HG03354 (cell line): ENCODE data around the gene FOSB.
A peak's percentile ranks its signal among the peaks of the same experiment; 100 is the strongest.

Source experiments
- ATAC-seq: cut with Tn5 transposase; IDR thresholded peaks from one replicate; pipeline ENCODE4 v1.9.1; 2021; ENCODE audit warnings: mild to moderate bottlenecking; ENCODE audit not compliant: unreplicated experiment, poor library complexity, severe bottlenecking

Gene FOSB

DNA sequence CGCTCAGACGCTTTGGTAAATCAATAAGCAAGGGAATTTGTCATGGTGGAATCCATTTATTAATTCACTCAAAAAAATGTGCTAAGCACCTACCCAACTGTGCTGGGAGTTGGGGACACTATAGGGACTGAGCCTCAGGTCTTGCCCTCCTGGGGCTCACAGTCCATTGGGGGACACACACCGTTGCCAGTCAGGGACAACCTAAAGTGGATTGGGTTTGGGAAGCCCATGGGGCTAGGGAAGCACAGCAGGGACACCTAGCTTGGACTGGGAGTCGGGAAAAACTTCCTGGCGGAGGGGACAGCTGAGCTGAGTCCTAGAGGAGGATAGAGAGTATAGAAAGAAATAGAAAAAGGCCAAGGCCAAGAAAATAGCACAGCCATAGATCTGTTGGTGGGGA lies 8.5 kb downstream of the FOSB start:
- no peak for ATAC-seq

DNA sequence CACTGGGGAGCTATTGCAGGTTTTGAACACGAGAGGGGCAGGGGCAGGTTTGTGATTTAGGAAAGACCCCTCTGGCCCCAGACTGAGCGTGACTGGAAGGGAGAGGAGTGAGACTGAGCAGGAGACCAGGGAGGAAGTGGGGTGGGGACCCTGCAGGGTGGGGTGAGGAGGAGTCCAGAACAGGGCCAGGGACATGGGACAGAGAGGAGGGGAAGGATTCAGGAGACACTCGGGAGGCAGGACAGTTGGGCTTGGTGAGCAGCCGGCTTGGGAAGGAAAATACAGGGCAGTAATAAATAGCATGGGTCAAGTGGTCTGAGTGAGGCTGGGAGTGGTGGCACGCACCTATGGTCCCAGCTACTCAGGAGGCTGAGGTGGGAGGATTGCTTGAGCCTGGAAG lies 9.4 kb downstream of the FOSB start:
- no peak for ATAC-seq

DNA sequence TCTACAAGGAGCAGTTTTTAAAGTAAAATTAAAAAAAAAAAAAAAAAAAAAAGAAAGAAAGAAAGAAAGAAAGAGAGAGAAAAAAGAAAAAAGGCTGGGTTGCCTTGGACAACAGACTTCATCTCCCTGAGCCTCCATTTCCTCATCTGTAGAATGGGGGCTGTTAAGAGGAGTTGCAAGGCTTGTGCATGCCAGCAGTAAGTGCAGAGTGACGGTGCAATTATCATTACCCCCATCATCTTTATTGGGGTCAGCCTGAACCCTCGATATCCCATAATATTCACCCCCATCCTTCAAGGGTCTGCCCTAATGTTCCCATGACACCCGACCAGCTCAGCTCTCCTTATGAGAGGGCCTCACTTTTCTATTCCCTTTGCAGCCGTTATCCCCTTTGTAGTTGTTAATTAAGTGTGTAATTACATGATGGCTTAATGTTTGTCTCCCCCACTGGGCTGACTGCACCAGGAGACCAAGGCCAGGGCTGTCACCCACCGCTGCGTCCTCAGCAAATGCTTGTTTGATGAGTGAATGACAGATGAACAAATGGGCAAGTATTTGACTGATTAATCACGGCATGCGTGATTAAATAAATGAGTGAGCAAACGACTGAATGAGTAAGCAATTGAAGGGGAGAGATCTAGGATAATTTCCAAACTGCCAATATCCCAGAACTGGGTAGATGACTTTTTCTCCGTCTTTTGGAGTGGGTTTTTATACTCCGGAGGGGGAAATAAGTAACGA lies 10.1 kb downstream of the FOSB start:
- ATAC-seq: no peak

DNA sequence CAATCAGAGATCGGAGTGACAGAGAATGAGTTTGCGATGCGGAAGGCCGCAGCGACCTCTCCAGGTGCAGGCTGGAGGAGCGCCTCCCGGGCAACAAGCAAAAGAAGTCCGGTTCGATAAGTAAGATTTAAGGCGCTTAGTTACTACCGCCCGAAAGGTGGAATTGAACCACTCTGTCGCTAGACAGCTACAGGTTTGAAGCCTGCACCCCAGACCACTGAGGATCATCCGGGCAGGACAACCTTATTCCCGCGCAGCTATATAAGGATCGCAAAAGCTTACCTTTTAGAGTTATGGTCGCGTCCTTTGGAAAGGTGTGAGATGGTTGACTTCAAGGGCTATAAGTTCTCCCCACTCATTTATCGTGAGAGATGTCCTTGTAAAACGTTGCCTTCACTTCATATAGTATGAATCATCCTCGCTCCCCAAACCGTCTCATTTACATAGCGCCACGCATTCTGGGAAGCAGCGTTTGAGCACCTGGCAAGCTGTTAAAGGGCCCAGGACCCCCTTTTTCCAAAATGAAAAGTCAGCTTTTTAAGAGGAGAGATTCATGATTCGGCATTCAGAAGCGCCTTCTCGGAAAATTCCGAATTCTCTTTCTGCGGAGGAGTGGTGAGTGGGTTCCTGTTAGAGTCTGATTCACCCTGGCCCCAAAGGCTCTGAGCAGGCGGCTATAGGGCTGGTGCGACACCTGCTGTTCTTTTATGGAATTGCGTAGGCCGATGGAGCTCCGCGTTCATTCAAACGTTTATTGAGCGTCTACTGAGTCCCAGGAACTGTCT lies 10.8 kb downstream of the FOSB start:
- ATAC-seq: peak; percentile 73

DNA sequence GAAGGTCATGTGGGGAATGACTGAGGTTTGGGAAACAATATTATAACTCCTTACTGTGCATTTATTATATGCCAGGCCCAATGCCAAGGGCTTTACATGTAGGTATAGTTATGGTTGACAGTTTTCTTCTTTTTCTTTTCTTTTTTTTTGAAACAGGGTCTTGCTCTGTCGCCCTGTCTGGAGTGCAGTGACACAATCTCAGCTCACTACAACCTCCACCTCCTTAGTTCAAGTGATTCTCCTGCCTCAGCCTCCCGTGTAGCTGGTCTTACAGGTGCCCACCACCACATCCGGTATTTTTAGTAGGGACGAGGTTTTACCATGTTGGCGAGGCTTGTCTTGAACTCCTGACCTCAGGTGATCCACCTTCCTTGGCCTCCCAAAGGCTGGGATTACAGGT lies 15.2 kb downstream of the FOSB start:
- no peak for ATAC-seq

DNA sequence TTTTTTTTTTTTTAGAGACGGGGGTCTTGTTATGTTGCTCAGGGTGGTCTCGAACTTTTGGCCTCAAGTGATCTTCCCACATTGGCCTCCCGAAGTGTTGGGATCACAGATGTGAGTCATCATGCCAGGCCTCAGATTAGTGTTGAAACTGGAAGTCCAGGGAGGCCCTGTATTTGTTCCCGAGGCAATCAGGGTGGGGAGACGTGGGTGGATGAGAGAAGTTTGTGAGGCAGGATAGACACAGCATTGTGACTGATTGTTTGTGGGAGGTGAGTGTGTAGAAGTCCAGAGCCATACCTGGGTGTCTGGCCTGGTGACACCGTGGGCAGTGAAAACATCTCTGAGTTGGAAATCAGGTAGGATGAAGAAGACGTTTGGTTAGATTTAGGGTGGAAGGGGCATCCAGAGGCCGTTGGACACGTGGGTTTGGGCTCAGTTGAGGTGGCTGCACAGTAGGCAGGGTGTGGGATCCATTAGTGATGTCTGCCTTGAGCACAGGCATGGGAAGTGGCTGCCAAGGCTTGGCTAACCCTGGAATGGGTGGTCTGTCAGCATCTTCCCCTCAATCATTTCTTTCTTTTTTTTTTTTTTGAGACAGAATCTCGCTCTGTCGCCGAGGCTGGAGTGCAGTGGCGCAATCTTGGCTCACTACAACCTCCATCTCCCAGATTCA lies 16.6 kb downstream of the FOSB start:
- no peak for ATAC-seq

DNA sequence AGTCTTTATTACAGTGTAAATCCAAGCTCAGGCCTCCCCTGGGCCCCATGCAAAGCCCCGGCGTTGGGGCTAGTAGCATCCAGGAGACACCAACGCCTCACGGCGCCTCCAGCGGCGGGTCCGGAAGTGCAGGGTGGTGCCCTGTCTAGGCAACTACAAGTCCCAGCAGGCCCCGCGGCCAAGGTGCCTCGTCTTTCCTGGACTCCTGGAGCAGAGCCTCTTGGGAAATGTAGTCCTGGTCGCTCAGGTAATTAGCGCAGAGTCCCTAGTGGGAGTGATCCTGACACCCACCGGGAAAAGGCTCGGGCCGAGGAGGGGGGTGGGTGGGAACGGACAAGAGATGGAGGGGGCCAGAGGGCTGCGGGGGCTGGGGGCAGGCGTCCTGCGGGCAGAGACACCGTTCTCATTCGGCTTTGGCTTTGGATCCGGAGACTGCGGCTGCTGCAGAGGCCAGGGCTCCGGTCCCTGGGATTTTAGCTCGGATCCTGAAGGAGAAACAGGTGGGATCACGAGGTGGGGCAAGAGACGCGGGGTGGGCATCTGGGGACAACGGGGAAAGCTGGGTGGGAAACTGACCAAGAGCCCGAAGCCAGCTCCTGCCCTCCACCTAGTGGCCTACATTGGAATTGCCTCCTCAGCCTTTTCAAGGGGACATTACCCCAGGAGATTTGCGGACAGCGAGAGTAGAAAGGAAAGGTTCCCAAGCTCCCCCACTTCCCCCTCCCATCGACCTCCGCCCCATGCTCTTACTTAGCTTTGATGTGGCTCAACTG lies 17.7 kb downstream of the FOSB start:
- ATAC-seq: peak; percentile 94

DNA sequence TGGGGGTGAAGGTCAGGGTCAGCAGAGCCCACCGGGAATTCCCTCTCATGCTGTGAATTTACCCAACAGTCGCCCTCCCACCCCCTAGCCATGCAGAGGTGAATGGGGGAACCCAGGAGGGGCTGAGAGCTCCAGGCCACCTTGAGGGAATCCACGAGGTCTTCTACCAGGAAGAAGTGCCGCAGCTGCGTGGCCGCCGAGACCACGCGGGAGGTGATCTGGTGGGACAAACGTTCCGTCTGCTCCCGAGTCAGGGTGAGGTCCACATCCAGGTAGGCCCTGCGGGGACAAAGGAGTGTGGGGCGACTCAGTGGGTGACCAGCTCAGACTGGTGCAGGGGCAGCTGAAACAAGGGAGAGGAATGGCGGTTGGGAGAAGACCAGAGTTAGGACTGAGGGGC lies 20.9 kb downstream of the FOSB start:
- ATAC-seq: no peak

DNA sequence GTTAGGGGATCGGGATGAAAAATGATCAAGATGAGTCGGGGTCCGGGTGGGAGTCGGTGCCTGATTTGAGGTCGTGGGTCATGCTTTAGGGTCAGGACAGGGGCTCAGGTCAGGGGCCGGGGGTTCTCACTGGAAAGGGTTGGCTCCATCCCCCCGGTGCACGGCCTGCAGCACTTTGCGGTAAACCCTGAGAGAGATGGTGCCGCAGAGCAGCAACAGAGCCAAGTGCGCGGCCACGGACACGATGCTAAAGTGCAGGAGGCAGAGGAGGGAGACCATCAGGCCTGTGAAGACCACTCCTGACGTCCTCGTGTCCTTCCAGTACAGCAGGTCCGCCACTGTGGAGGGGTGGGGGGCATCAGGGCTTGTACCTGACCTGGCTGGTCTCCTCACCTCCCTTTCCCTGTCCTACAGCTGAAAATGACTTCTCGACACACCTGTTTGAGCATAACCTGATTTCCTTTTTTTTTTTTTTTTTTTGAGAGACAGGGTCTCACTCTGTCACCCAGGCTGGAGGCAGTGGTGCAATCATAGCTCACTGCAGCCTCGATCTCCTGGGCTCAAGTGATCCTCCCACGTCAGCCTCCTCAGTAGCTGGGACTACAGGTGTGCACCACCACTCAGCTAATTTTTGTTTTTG lies 21.5 kb downstream of the FOSB start:
- ATAC-seq: no peak

DNA sequence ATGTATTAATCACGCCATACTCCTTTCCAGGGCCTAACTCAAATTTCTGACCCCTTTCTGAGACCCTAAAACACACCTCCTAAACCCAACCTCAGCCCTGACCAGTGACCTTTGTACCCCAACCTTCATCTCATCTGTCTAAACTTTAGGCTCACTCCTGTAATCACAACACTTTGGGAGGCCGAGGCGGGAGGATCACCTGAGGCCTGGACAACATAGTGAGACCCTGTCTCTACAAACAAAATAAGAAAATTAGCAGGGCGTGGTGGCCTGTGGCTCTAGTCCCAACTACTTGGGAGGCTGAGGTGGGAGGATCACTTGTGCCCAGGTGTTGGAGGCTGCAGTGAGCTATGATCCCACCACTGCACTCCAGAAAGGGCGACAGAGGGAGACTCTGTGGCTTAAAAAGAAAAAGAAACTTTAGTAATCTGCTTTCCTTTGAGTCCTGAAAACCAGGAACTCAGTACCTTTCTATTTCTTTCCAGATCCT lies 24.4 kb downstream of the FOSB start:
- ATAC-seq: no peak

DNA sequence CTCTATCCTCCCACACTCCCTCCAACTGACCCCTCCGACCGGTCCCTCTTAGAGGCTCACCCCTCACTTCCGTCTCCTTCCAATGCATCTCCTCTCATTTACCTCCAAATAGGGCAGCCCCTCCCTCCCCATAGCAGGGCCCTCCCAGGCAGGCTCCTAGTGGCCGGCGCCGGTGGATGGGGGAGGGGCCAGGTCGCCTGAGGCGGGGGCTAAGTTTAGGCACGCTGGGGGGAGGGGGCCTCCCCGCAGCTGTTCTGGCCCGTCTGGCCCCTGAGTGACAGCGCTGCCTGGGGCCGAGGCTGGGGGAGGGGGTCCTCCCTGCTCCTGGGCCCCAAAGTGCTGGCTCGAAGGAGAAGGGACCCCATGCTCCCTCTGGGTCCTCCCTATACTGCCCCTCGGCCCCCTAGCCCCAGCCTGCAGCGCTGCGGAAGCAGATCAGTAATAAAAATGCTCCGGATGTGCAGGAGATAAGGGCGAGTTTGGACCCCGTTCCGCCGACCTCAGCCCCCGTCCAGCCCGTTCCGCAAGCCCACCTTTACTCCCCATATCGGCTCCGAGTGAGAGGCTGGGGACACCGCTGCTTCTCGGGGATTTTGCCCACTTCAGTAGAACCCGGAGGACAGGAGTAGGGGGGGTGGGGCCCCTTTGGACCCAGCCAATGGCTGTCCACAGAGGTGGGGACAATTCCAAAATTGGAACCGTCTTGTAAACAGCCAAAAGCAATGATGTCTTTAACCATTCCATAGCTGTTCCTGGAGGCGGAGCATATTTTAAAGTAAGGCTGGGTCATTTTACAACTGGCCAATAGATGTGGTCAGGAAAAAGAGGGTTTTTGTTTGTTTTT lies 25.1 kb downstream of the FOSB start:
- no peak for ATAC-seq

DNA sequence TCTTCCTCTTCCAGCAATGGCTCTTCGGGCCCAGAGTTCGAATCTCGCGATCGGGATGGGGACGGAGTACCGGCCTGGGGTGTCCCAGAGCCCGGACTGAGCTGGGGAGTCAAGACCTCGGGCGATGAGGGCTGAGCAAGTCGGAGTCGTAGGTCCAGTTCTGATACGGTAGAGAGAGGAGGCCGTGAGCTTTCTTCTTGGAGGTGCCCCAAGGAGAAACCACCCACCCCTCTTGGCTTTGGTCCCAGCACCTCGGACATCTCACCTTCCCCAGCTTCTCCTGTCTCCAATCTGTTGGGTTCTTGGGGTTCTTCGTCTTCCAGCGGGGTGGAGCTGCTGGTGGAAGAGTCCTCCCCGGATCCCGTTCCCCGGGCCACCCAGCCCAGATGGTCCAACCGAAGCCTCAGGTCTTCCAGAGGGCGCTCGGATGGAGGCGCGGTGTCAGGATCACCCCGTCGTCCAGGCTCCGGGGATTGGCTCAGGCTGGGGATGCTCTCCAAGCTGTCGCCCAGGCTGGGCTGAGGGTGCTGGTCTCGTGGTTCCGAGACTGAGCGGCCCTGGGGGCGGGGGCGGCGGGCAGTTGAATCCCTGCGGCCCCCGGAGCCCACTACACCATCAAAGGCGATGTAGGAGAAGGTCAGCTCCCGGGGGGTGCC lies 26.6 kb downstream of the FOSB start:
- ATAC-seq: no peak

DNA sequence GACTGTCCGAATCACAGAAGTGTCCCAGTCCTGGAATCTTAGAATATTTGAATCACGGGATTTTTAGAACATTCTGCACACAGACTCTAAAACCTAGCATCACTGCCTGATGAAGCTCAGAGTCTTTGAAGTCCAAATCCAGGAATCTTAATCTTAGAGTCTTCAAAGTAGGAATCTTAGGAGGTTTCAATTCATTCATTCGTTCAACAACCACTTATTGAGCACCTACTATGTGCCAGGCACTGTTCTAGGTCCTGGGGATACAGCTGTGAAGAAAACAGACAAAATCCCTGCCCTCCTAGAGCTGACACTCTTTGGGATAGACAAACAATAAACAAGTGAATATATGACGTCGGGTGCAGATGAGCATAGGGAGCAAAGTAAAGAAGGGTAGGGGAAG lies 27.4 kb downstream of the FOSB start:
- no peak for ATAC-seq

DNA sequence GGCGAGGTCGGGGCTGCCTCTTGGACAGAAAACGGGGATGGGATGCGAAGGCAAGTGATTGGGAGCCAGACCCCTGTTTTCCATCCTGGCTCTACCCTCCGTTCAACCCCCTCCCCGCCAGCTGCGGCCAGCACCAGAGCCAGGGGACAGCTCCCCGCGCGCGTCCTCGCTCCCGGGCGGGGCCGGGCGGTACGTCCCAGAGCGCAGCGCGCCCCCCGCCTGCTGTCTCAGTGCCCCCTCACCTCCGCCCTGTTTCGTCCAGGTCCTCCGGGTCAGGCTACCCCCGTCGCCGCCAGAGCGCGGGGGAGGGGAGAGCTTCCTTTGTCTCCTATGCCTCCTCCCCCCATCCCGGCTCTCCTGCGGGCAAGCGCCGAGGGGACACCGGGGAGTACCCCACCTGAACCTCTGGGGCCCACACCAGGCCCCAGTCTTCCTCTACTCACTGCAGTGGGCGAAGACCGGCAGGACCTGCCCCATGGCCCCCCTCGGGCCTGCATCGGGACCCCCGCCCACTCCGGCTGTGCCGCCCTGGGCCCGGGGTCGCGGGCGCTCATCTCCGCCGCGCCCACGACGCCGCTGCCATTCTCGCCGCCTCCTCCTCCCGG lies 28.7 kb downstream of the FOSB start:
- peak; percentile 18 for ATAC-seq

DNA sequence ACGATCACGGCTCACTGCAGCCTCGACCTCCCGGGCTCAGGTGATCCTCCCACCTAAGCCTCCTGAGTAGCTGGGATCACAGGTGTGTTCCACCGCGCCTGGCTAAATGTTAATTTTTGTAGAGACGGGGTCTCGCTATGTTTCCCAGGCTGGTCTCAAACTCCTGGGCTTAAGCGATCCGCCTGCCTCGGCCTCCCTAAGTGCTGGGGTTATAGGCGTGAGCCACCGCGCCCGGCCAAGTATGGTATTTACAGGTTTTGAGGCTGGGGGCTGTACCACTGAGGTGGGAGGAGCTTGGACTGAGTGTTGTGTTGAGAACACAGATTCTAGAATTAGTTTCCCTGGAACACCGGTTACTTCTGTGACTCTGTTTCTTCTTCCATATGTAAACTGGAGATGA lies 30.0 kb downstream of the FOSB start:
- no peak for ATAC-seq

DNA sequence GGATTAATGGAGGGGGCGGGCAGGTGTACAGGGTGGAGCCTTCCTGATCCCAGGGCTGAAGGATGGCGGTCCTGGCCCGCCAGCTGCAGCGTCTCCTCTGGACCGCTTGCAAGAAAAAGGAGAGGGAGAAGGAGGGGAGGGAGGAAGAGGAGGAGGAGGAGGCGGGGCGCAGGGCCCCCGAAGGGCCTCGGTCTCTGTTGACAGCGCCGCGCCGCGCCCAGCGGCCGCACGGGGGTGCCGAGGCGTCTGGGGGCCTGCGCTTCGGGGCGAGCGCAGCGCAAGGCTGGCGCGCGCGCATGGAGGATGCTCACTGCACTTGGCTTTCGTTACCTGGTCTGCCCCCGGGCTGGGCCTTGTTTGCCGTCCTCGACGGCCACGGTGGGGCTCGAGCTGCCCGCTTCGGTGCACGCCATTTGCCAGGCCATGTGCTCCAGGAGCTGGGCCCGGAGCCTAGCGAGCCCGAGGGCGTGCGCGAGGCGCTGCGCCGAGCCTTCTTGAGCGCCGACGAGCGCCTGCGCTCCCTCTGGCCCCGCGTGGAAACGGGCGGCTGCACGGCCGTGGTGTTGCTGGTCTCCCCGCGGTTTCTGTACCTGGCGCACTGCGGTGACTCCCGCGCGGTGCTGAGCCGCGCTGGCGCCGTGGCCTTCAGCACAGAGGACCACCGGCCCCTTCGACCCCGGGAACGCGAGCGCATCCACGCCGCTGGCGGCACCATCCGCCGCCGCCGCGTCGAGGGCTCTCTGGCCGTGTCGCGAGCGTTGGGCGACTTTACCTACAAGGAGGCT lies 30.8 kb downstream of the FOSB start, which contains the start of gene PPM1N:
Gene PPM1N, plus strand, starts transcription at position 33 of the 785 bp plus-strand sequence. Its CDS starts 30 bp downstream, at position 63.
- no peak for ATAC-seq
